H1 (cell line): ENCODE data around the gene FCN2. TPM values are rescaled to one million over a fixed set of nuclear protein-coding genes. Genes with fewer than 3 reads are reported as not detected.

Experiments used
- CTCF ChIA-PET: fragments of 300-600 bp; sonication (Branson Sonifier 250); formaldehyde crosslinking; loops from one replicate; lab custom pipeline; 2021; ENCODE audit not compliant: partially characterized antibody; lab: Charles Lee
- POLR2A ChIA-PET: fragments of 300-600 bp; sonication (Branson Sonifier 250); formaldehyde crosslinking; loops from one replicate; lab custom pipeline; 2021; ENCODE audit warnings: inconsistent platforms; ENCODE audit not compliant: partially characterized antibody; lab: Charles Lee
- DNase-seq, 2 experiments: peaks; one replicate each; pipeline versions ENCODE4 v3.0.0 to v3.0.0-alpha.2; 2010 to 2022; ENCODE audit warnings: low spot score in 2 of 2, low read depth in 1 of 2, mixed read lengths in 1 of 2
- FAIRE-seq: peaks from 2 replicates; lab custom pipeline; 2011; peaks lifted over from hg19 to GRCh38; lab: Jason Lieb, UNC
- H2AFZ ChIP-seq: 2 replicates; pipeline ENCODE4 v1.8.1; 2012; ENCODE audit warnings: low read length, inconsistent platforms
- H2AK5ac ChIP-seq: 2 replicates; pipeline ENCODE4 v1.6.1; 2013; ENCODE audit warnings: low read depth, low read length
- H2BK120ac ChIP-seq: replicated peaks from 2 replicates; pipeline ENCODE3; 2013; ENCODE audit warnings: low read depth, low read length, inconsistent platforms
- H2BK12ac ChIP-seq: 2 replicates; pipeline ENCODE4 v1.6.1; 2013; ENCODE audit warnings: low read depth, low read length
- H2BK15ac ChIP-seq: 2 replicates; pipeline ENCODE4 v1.6.1; 2013; ENCODE audit warnings: low read length
- H2BK20ac ChIP-seq: 2 replicates; pipeline ENCODE4 v1.6.1; 2013; ENCODE audit warnings: low read length
- H2BK5ac ChIP-seq: 2 replicates; pipeline ENCODE4 v1.6.1; 2013; ENCODE audit warnings: low read depth, low read length
- H3K14ac ChIP-seq: 2 replicates; pipeline ENCODE4 v1.6.1; 2013; ENCODE audit warnings: inconsistent platforms; ENCODE audit not compliant: insufficient read length
- H3K18ac ChIP-seq: 2 replicates; pipeline ENCODE4 v1.6.1; 2013; ENCODE audit warnings: low read length; ENCODE audit errors: extremely low read depth
- H3K23ac ChIP-seq: 2 replicates; pipeline ENCODE4 v1.6.1; 2013; ENCODE audit warnings: inconsistent platforms; ENCODE audit not compliant: insufficient read length
- H3K23me2 ChIP-seq: 2 replicates; pipeline ENCODE4 v1.6.1; 2013; ENCODE audit warnings: low read depth, low read length
- H3K27ac ChIP-seq: 2 replicates; pipeline ENCODE4 v1.6.1; 2011; ENCODE audit warnings: low read depth, low read length, inconsistent platforms
- H3K27me3 ChIP-seq, 4 experiments: replicated peaks in 1 of 4; 1 replicate in 1 of 4; 2 replicates in 3 of 4; pipeline versions ENCODE4 v1.6.1 to v1.8.1; 2011 to 2013; ENCODE audit warnings: low read length in 3 of 4, mild to moderate bottlenecking in 3 of 4, inconsistent platforms in 2 of 4, mixed read lengths in 2 of 4, moderate library complexity in 1 of 4; ENCODE audit not compliant: control insufficient read depth in 3 of 4, insufficient read depth in 3 of 4; ENCODE audit errors: extremely low read depth in 1 of 4
- H3K36me3 ChIP-seq, 4 experiments: 2 replicates each; pipeline versions ENCODE4 v1.6.1 to v1.8.1; 2011 to 2013; ENCODE audit warnings: mild to moderate bottlenecking in 4 of 4, low read length in 3 of 4, moderate library complexity in 2 of 4, control low read depth in 1 of 4, inconsistent platforms in 1 of 4; ENCODE audit not compliant: insufficient read depth in 4 of 4, control insufficient read depth in 2 of 4
- H3K4ac ChIP-seq: replicated peaks from 2 replicates; pipeline ENCODE3; 2013; ENCODE audit warnings: low read length, low read depth, mixed read lengths, inconsistent platforms; ENCODE audit not compliant: insufficient read length
- H3K4me1 ChIP-seq, 4 experiments: replicated peaks in 1 of 4; 1 replicate in 1 of 4; 2 replicates in 3 of 4; pipeline versions ENCODE4 v1.6.1 to v1.8.1; 2011 to 2013; ENCODE audit warnings: low read length in 3 of 4, inconsistent platforms in 2 of 4, mixed read lengths in 1 of 4; ENCODE audit not compliant: insufficient read depth in 4 of 4, control insufficient read depth in 3 of 4
- H3K4me2 ChIP-seq, 2 experiments: 2 replicates each; pipeline versions ENCODE4 v1.6.1 to v1.8.1; 2011 to 2013; ENCODE audit warnings: low read depth in 2 of 2, low read length in 2 of 2, control low read depth in 1 of 2, inconsistent platforms in 1 of 2, mild to moderate bottlenecking in 1 of 2; ENCODE audit not compliant: insufficient read depth in 1 of 2
- H3K4me3 ChIP-seq, 4 experiments: fragments of 200-600, 300-600 bp in 1 of 4; sonication (generic), shearing (Covaris generic), sonication (Bioruptor Twin) in 1 of 4; 2 replicates each; pipeline versions ENCODE4 v1.5.1 to v1.8.1; 2011 to 2016; ENCODE audit warnings: low read length in 4 of 4, low read depth in 3 of 4, control low read depth in 2 of 4, inconsistent platforms in 2 of 4, mild to moderate bottlenecking in 2 of 4, mixed read lengths in 1 of 4, moderate library complexity in 1 of 4; ENCODE audit not compliant: insufficient read depth in 2 of 4; ENCODE audit errors: extremely low read depth in 1 of 4
- H3K56ac ChIP-seq: replicated peaks from 2 replicates; pipeline ENCODE3; 2013; ENCODE audit warnings: low read depth, mild to moderate bottlenecking, mixed read lengths, low read length, inconsistent platforms; ENCODE audit not compliant: insufficient read length
- H3K79me1 ChIP-seq: 2 replicates; pipeline ENCODE4 v1.6.1; 2013; ENCODE audit warnings: low read depth, low read length, control low read depth
- H3K79me2 ChIP-seq, 2 experiments: 2 replicates each; pipeline versions ENCODE4 v1.6.1 to v1.8.1; 2012 to 2013; ENCODE audit warnings: low read length in 2 of 2, mild to moderate bottlenecking in 2 of 2, inconsistent platforms in 1 of 2; ENCODE audit not compliant: insufficient read depth in 2 of 2, control insufficient read depth in 1 of 2
- H3K9ac ChIP-seq, 4 experiments: replicated peaks in 1 of 4; 1 replicate in 1 of 4; 2 replicates in 3 of 4; pipeline versions ENCODE4 v1.6.1 to v1.8.1; 2011 to 2013; ENCODE audit warnings: low read depth in 3 of 4, low read length in 3 of 4, control low read depth in 2 of 4, mild to moderate bottlenecking in 2 of 4, moderate library complexity in 2 of 4, inconsistent platforms in 1 of 4; ENCODE audit errors: extremely low read depth in 1 of 4
- H3K9me3 ChIP-seq, 2 experiments: 2 replicates each; pipeline versions ENCODE4 v1.6.1 to v1.8.1; 2012 to 2013; ENCODE audit warnings: mild to moderate bottlenecking in 2 of 2, moderate library complexity in 2 of 2, control low read depth in 1 of 2, inconsistent platforms in 1 of 2, low read depth in 1 of 2, low read length in 1 of 2, mixed read lengths in 1 of 2; ENCODE audit not compliant: insufficient read depth in 2 of 2
- H4K20me1 ChIP-seq, 2 experiments: replicated peaks in 1 of 2; 2 replicates each; pipeline versions ENCODE3 to v1.8.1; 2011 to 2013; ENCODE audit warnings: inconsistent platforms in 2 of 2, low read length in 2 of 2, mild to moderate bottlenecking in 1 of 2; ENCODE audit not compliant: insufficient read depth in 2 of 2, control insufficient read depth in 1 of 2
- H4K5ac ChIP-seq: 2 replicates; pipeline ENCODE4 v1.6.1; 2013; ENCODE audit warnings: low read length, low read depth, mixed read lengths, inconsistent platforms; ENCODE audit not compliant: insufficient read length
- H4K8ac ChIP-seq: 2 replicates; pipeline ENCODE4 v1.8.0; 2013; ENCODE audit warnings: mild to moderate bottlenecking, moderate library complexity, low read length, inconsistent platforms; ENCODE audit not compliant: insufficient read depth; ENCODE audit errors: extremely low read depth
- H4K91ac ChIP-seq: replicated peaks from 2 replicates; pipeline ENCODE3; 2013; ENCODE audit warnings: low read length, mixed read lengths, inconsistent platforms; ENCODE audit not compliant: insufficient read length
- BCL11A ChIP-seq, 2 experiments: IDR thresholded peaks; one replicate each; pipeline ENCODE4 v1.6.1; 2011; ENCODE audit warnings: low read depth in 2 of 2, low read length in 2 of 2, mild to moderate bottlenecking in 2 of 2
- BRCA1 ChIP-seq: IDR thresholded peaks from 2 replicates; pipeline ENCODE4 v1.6.1; 2012; ENCODE audit warnings: low read depth, low read length, improper control_type of control experiment
- CHD2 ChIP-seq: IDR thresholded peaks from 2 replicates; pipeline ENCODE4 v1.6.1; 2012; ENCODE audit warnings: low read length, improper control_type of control experiment
- CREB1 ChIP-seq: IDR thresholded peaks from 2 replicates; pipeline ENCODE4 v1.6.1; 2012; ENCODE audit warnings: inconsistent platforms
- KDM1A ChIP-seq: fragments of 200-600, 300-600 bp; sonication (generic); IDR thresholded peaks from 2 replicates; pipeline ENCODE4 v1.7.1; 2016; ENCODE audit warnings: mild to moderate bottlenecking, low read length, borderline replicate concordance
- POU5F1 ChIP-seq: IDR thresholded peaks from 2 replicates; pipeline ENCODE4 v1.6.1; 2011; ENCODE audit warnings: low read depth, mild to moderate bottlenecking, low read length, moderate library complexity
- RNF2 ChIP-seq: fragments of 200-900, 300-1000 bp; sonication (generic); IDR thresholded peaks from 2 replicates; pipeline ENCODE4 v1.7.1; 2016; ENCODE audit warnings: borderline replicate concordance, low read depth, mild to moderate bottlenecking, antibody characterized with exemption, low read length; ENCODE audit not compliant: poor library complexity, severe bottlenecking; ENCODE audit errors: missing control alignments
- SIN3A ChIP-seq, 2 experiments: IDR thresholded peaks in 1 of 2; conservative IDR thresholded peaks in 1 of 2; 2 replicates each; pipeline ENCODE4 v1.6.1; 2011 to 2012; ENCODE audit warnings: low read length in 2 of 2, improper control_type of control experiment in 1 of 2, low read depth in 1 of 2, mild to moderate bottlenecking in 1 of 2
- USF2 ChIP-seq: IDR thresholded peaks from 2 replicates; pipeline ENCODE4 v1.6.1; 2011; ENCODE audit warnings: low read length, improper control_type of control experiment
- WGBS, 2 experiments: shearing (Covaris generic) in 1 of 2; methylation state at CpG; one replicate each; pipeline versions ENCODE4 v1.1.6 to v1.1.7; 2013 to 2015; ENCODE audit warnings: low lambda C conversion rate in 2 of 2, mixed read lengths in 2 of 2, inconsistent platforms in 1 of 2, low coverage in 1 of 2, missing lambda C conversion rate in 1 of 2; ENCODE audit not compliant: insufficient replicate concordance in 2 of 2, insufficient coverage in 1 of 2, insufficient read length in 1 of 2; ENCODE audit errors: extremely low coverage in 1 of 2, missing lambda C conversion rate in 1 of 2; 5-methylcytosine and 5-hydroxymethylcytosine counted together
- polyA plus RNA-seq, 7 experiments: library from polyadenylated mRNA; depleted of rRNA in 3 of 7; stranded (reverse) in 5 of 7; unstranded in 2 of 7; fragments of >200 nt in 5 of 7; fragments of 200-250 nt in 2 of 7; gene quantifications; 1 replicate in 5 of 7; 2 replicates in 1 of 7; 4 replicates in 1 of 7; pipeline versions ENCODE4 v1.2.1 to v1.2.3, GENCODE V29; 2011 to 2013; ENCODE audit warnings: missing spikeins in 2 of 7, mixed read lengths in 2 of 7
- total RNA-seq: library from RNA; stranded (reverse); fragmentation: NEBNext Ultra II Directional; extraction: Animal tissue kit (Norgen Biotek cat#: 25700); gene quantifications from 2 replicates; pipeline ENCODE4 v1.2.1, GENCODE V29; 2021

Gene FCN2
- total and polyA plus RNA-seq, 2 of the 8 experiments (the other 6 are each of a cell fraction or from before 2014, with no cell fraction given), result not detected

GRCh38 chr9:134838651-134839454 lies 41.8 kb upstream of the FCN2 start:
- no peak overlapping the region for H3K27ac ChIP-seq
- 87% methylated on average over 27 of the region's 34 CpGs; no CpG with 5 or more reads in 1 of the 2 experiments for WGBS, 2 experiments
- no peak overlapping the region for H2AK5ac ChIP-seq
- H2BK15ac ChIP-seq, result no peak overlapping the region
- H2AFZ ChIP-seq, result no peak overlapping the region
- H4K91ac ChIP-seq, result no peak overlapping the region
- H3K23me2 ChIP-seq, result no peaks in the 10 kb centered on the region
- no peaks in the 10 kb centered on the region for H3K4me1 ChIP-seq
- no peaks in the 10 kb centered on the region for H3K9me3 ChIP-seq
- H3K4me3 ChIP-seq, result no peak overlapping the region
- no peak overlapping the region for H3K4me2 ChIP-seq
- H3K18ac ChIP-seq, result no peak overlapping the region
- no peaks in the 10 kb centered on the region for H3K27me3 ChIP-seq
- H2BK120ac ChIP-seq, result no peak overlapping the region
- no peak overlapping the region for H4K5ac ChIP-seq
- no peak overlapping the region for H2BK5ac ChIP-seq
- H2BK20ac ChIP-seq, result no peak overlapping the region
- no peak overlapping the region for H3K56ac ChIP-seq
- no peaks in the 10 kb centered on the region for H4K20me1 ChIP-seq
- TF ChIP-seq USF2, result no peak
- TF ChIP-seq RNF2, result no peak
- no peak for TF ChIP-seq BRCA1
- TF ChIP-seq CREB1, result no peak
- no peak for TF ChIP-seq POU5F1
- TF ChIP-seq KDM1A, result no peak
- no peak for TF ChIP-seq SIN3A (conservative IDR thresholded peaks at IDR 0.05 in 1 of 2, IDR thresholded peaks at IDR 0.05 in 1 of 2; ENCODE audit: low read depth in 1 of 2, low read length in 2 of 2)
- no peak for TF ChIP-seq BCL11A (IDR thresholded peaks at IDR 0.05; ENCODE audit: low read depth in 2 of 2, low read length in 2 of 2)
- TF ChIP-seq CHD2, result no peak
- no peaks in the 10 kb centered on the region for H3K79me1 ChIP-seq
- H3K79me2 ChIP-seq, result no peaks in the 10 kb centered on the region
- no peak overlapping the region for H3K23ac ChIP-seq
- no peak for FAIRE-seq
- H3K14ac ChIP-seq, result no peak overlapping the region
- POLR2A ChIA-PET, result no interaction called here
- H4K8ac ChIP-seq, result no peak overlapping the region
- no peak overlapping the region for H3K9ac ChIP-seq
- CTCF ChIA-PET, result interaction anchor here (0.7 to 4.2 kb wide), 19 partner anchors 9 to 151 kb away, joined by 3 to 19 read pairs (median 4); no protein-coding TSS in a partner anchor
- 0 out of 2 replicates have a peak overlapping the region, but pooled peaks have one; percentile 9 for H2BK12ac ChIP-seq
- H3K4ac ChIP-seq, result no peak overlapping the region
- DNase-seq, result no peak
- no peaks in the 10 kb centered on the region; a peak in 1 of 8 replicates for H3K36me3 ChIP-seq
